Neuronal stem cell (in vitro differentiated cells): ENCODE results near the gene HOPX.

ENCODE experiments used
- DNase-seq: peaks from one replicate; pipeline ENCODE4 v3.0.0-alpha.2; 2013; ENCODE audit warnings: low spot score
- H2AFZ ChIP-seq: one replicate; pipeline ENCODE4 v1.6.1; 2013; ENCODE audit warnings: mild to moderate bottlenecking, low read length, inconsistent platforms
- H2AK5ac ChIP-seq: 2 replicates; pipeline ENCODE4 v1.6.1; 2013; ENCODE audit warnings: low read depth, mild to moderate bottlenecking, inconsistent platforms, low read length, moderate library complexity, mixed read lengths
- H2BK120ac ChIP-seq: 2 replicates; pipeline ENCODE4 v1.6.1; 2013; ENCODE audit warnings: low read depth, mild to moderate bottlenecking, inconsistent platforms, low read length, moderate library complexity, mixed read lengths
- H2BK12ac ChIP-seq: one replicate; pipeline ENCODE4 v1.6.1; 2013; ENCODE audit warnings: low read length, inconsistent platforms
- H2BK15ac ChIP-seq: 2 replicates; pipeline ENCODE4 v1.6.1; 2013; ENCODE audit warnings: mild to moderate bottlenecking, low read length, inconsistent platforms, mixed read lengths
- H2BK5ac ChIP-seq: one replicate; pipeline ENCODE4 v1.6.1; 2013; ENCODE audit warnings: inconsistent platforms, mild to moderate bottlenecking, low read length, moderate library complexity
- H3K14ac ChIP-seq: one replicate; pipeline ENCODE4 v1.6.1; 2013; ENCODE audit warnings: low read length, inconsistent platforms
- H3K18ac ChIP-seq: 2 replicates; pipeline ENCODE4 v1.6.1; 2013; ENCODE audit warnings: low read length, inconsistent platforms
- H3K23ac ChIP-seq: 2 replicates; pipeline ENCODE4 v1.6.1; 2013; ENCODE audit warnings: low read depth, mild to moderate bottlenecking, mixed read lengths, low read length, inconsistent platforms; ENCODE audit not compliant: poor library complexity
- H3K27ac ChIP-seq: replicated peaks from 3 replicates; pipeline ENCODE4 v1.5.1; 2013; ENCODE audit warnings: low read length, inconsistent platforms
- H3K27me3 ChIP-seq, 3 experiments: 2 replicates each; pipeline ENCODE4 v1.6.1; 2013; ENCODE audit warnings: low read length in 3 of 3, mild to moderate bottlenecking in 2 of 3, inconsistent platforms in 1 of 3, low read depth in 1 of 3, mixed read lengths in 1 of 3, moderate library complexity in 1 of 3; ENCODE audit not compliant: control insufficient read depth in 3 of 3, insufficient read depth in 3 of 3
- H3K36me3 ChIP-seq, 2 donors: replicated peaks in 1 of 2; 2 replicates each; pipeline ENCODE4 v1.6.1; 2013; ENCODE audit warnings: low read length in 2 of 2; ENCODE audit not compliant: control insufficient read depth in 2 of 2, insufficient read depth in 2 of 2
- H3K4ac ChIP-seq: 2 replicates; pipeline ENCODE4 v1.6.1; 2013; ENCODE audit warnings: inconsistent platforms, mild to moderate bottlenecking, low read length, moderate library complexity
- H3K4me1 ChIP-seq, 2 donors: 1 replicate in 1 of 2; 2 replicates in 1 of 2; pipeline ENCODE4 v1.6.1; 2013; ENCODE audit warnings: low read length in 2 of 2, low read depth in 1 of 2; ENCODE audit not compliant: control insufficient read depth in 2 of 2, insufficient read depth in 1 of 2
- H3K4me2 ChIP-seq: one replicate; pipeline ENCODE4 v1.6.1; 2013; ENCODE audit warnings: mild to moderate bottlenecking, low read length, inconsistent platforms; ENCODE audit not compliant: insufficient read depth, poor library complexity, severe bottlenecking
- H3K4me3 ChIP-seq, 2 donors: 2 replicates each; pipeline ENCODE4 v1.5.1; 2013; ENCODE audit warnings: low read length in 2 of 2, mild to moderate bottlenecking in 2 of 2, inconsistent platforms in 1 of 2, moderate library complexity in 1 of 2
- H3K79me1 ChIP-seq: one replicate; pipeline ENCODE4 v1.6.1; 2013; ENCODE audit warnings: low read depth, mild to moderate bottlenecking, inconsistent platforms, low read length, moderate library complexity
- H3K9ac ChIP-seq: one replicate; pipeline ENCODE4 v1.6.1; 2013; ENCODE audit warnings: mild to moderate bottlenecking, low read depth, low read length, inconsistent platforms; ENCODE audit not compliant: poor library complexity
- H3K9me3 ChIP-seq, 2 donors: replicated peaks in 1 of 2; 2 replicates each; pipeline versions ENCODE3 to v1.6.1; 2013; ENCODE audit warnings: low read length in 2 of 2, mild to moderate bottlenecking in 2 of 2, inconsistent platforms in 1 of 2, low read depth in 1 of 2, mixed read lengths in 1 of 2, moderate library complexity in 1 of 2; ENCODE audit not compliant: control insufficient read depth in 2 of 2, insufficient read depth in 1 of 2
- H4K8ac ChIP-seq: one replicate; pipeline ENCODE4 v1.6.1; 2013; ENCODE audit warnings: low read depth, mild to moderate bottlenecking, inconsistent platforms, low read length, moderate library complexity
- H4K91ac ChIP-seq: one replicate; pipeline ENCODE4 v1.6.1; 2013; ENCODE audit warnings: low read length, low read depth, mild to moderate bottlenecking, inconsistent platforms; ENCODE audit not compliant: poor library complexity
- WGBS, 2 donors: extraction: QIAGEN DNeasy Blood & Tissue Kit; methylation state at CpG; one replicate each; pipeline ENCODE4 v1.1.7; 2013; ENCODE audit warnings: missing lambda C conversion rate in 2 of 2, mixed read lengths in 1 of 2; ENCODE audit not compliant: insufficient read length in 2 of 2, insufficient replicate concordance in 1 of 2; ENCODE audit errors: extremely low coverage in 2 of 2; 5-methylcytosine and 5-hydroxymethylcytosine counted together

The HOPX gene

DNA sequence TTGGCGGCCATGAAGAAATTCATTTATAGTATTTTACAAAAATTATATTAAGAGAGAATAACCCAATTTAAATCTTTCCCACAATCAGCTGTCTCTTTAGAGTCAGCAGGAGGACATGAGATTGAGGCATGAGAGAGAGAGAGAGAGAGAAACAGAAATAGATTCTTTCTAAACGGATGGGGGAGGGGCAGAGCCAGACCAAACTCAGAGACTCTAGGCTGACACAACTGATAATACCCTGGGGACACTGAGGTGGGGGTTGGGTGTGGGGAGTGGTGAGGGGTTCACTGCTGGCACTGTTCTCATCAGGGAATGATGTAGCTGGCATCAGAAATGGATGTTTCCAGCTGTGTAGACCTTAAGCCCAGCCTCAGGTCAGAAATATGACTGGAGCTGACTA, 20.5 kb upstream of the HOPX start:
- Histone ChIP-seq H4K91ac (no peak overlapping the region), H3K4me3 (no peak overlapping the region), H3K9me3 (no peaks in the 10 kb centered on the region), H4K8ac (no peak overlapping the region), H3K4me2 (no peak overlapping the region), H3K27ac (no peak overlapping the region), H2AK5ac (no peak overlapping the region), H3K36me3 (no peaks in the 10 kb centered on the region), H2BK15ac (no peak overlapping the region), H3K23ac (no peak overlapping the region), H3K9ac (no peak overlapping the region), H3K14ac (no peak overlapping the region), H2AFZ (no peak overlapping the region), H2BK12ac (no peak overlapping the region), H2BK120ac (no peak overlapping the region), H3K18ac (no peak overlapping the region), H3K4ac (no peak overlapping the region), H3K27me3 (no peaks in the 10 kb centered on the region), H2BK5ac (no peak overlapping the region), H3K79me1 (no peaks in the 10 kb centered on the region), H3K4me1 (no peaks in the 10 kb centered on the region)
- no peak for DNase-seq
- no CpG with 5 or more reads among the region's 2 CpGs for WGBS, 2 donors

DNA sequence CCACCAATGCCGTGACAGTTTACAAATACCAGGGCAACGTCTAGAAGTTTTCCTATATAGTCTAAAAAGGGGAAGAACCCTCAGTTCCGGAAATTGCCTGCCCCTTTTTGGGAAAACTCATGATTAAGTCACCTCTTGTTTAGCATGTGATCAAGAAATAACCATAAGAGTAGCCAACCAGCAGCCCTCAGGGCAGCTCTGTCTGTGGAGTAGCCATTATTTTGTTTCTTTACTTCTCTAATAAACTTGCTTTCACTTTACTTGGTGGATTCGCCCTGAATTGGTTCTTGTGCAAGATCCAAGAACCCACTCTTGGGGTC, 20.0 kb upstream of the HOPX start:
- Histone ChIP-seq H3K14ac (no peak overlapping the region), H4K8ac (no peak overlapping the region), H3K79me1 (no peaks in the 10 kb centered on the region), H3K18ac (no peak overlapping the region), H2BK120ac (no peak overlapping the region), H3K23ac (no peak overlapping the region), H3K4me1 (no peaks in the 10 kb centered on the region), H3K4me3 (no peak overlapping the region), H2AK5ac (no peak overlapping the region), H2AFZ (no peak overlapping the region), H3K9me3 (no peaks in the 10 kb centered on the region), H2BK5ac (no peak overlapping the region), H3K36me3 (no peaks in the 10 kb centered on the region), H3K4ac (no peak overlapping the region), H2BK12ac (no peak overlapping the region), H4K91ac (no peak overlapping the region), H3K4me2 (no peak overlapping the region), H2BK15ac (no peak overlapping the region), H3K9ac (no peak overlapping the region), H3K27me3 (no peaks in the 10 kb centered on the region), H3K27ac (no peak overlapping the region)
- DNase-seq, result no peak
- no CpG with 5 or more reads among the region's 4 CpGs for WGBS, 2 donors

DNA sequence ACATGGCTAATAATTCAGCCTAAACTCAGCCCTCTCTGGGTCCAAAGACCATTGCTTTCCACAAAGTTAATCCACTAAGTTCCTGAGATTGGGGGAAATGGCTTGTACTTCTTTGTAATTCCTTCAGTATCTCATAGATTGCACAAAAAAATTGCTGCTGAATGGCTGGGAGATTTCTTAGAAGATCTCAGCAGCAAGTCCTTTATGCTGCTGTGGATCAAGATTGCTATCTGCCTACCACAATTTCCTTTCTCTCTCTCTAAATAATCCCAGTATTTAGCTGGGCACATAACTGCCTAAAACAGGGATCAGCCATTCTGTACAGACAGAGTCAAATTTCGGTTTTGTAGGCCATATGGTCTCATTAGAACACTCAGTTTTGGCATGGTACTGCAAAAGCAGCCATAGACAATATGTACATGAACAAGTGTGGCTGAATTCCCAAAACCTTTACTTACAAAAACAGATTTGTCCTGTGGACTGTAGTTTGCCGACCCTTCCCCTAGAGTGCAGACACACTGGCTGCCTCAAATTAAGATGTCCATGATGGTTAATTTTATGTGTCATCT, 18.5 kb upstream of the HOPX start:
- Histone ChIP-seq H3K23ac (no peak overlapping the region), H4K8ac (no peak overlapping the region), H3K36me3 (no peaks in the 10 kb centered on the region), H2BK120ac (no peak overlapping the region), H2BK12ac (no peak overlapping the region), H3K27ac (no peak overlapping the region), H3K79me1 (no peaks in the 10 kb centered on the region), H3K18ac (no peak overlapping the region), H2AFZ (no peak overlapping the region), H3K9me3 (no peaks in the 10 kb centered on the region), H3K4ac (no peak overlapping the region), H3K4me2 (no peak overlapping the region), H2BK5ac (no peak overlapping the region), H3K27me3 (no peaks in the 10 kb centered on the region), H2BK15ac (no peak overlapping the region), H3K14ac (no peak overlapping the region), H4K91ac (no peak overlapping the region), H3K4me3 (no peak overlapping the region), H2AK5ac (no peak overlapping the region), H3K9ac (no peak overlapping the region), H3K4me1 (no peaks in the 10 kb centered on the region)
- DNase-seq, result no peak
- no CpG with 5 or more reads among the region's 2 CpGs for WGBS, 2 donors

DNA sequence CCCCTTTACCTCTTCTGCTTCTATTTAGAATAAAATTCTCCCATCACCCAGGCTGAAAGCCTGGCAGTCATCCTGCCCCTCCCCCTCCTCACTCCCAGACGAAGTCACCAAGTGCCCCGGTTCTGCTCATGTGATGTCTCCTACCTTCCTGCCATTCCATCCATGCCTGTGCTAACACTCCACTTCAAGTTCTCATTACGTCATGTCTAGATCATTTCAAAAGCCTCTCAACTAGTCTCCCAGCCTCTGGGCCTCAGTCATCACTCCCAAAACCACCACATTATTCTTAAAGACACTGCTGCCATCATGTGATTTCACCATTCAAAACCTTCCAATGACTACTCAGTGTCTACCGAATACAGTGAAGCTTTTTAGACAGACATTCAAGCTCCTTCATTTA, 17.2 kb upstream of the HOPX start:
- no CpG with 5 or more reads among the region's 4 CpGs for WGBS, 2 donors
- no peak overlapping the region for H3K14ac ChIP-seq
- no peaks in the 10 kb centered on the region for H3K79me1 ChIP-seq
- H3K4me1 ChIP-seq, result no peaks in the 10 kb centered on the region
- no peaks in the 10 kb centered on the region for H3K9me3 ChIP-seq
- no peak overlapping the region for H2AFZ ChIP-seq
- H3K36me3 ChIP-seq, result no peaks in the 10 kb centered on the region
- no peak overlapping the region for H3K4me2 ChIP-seq
- no peak overlapping the region for H3K27ac ChIP-seq
- H2AK5ac ChIP-seq, result no peak overlapping the region
- no peak for DNase-seq
- H3K18ac ChIP-seq, result no peak overlapping the region
- H2BK5ac ChIP-seq, result no peak overlapping the region
- H3K23ac ChIP-seq, result no peak overlapping the region
- no peak overlapping the region for H2BK12ac ChIP-seq
- H4K8ac ChIP-seq, result no peak overlapping the region
- no peak overlapping the region for H3K4me3 ChIP-seq
- no peak overlapping the region for H2BK120ac ChIP-seq
- H2BK15ac ChIP-seq, result no peak overlapping the region
- H3K4ac ChIP-seq, result no peak overlapping the region
- no peak overlapping the region for H3K9ac ChIP-seq
- no peak overlapping the region for H4K91ac ChIP-seq
- H3K27me3 ChIP-seq, result no peaks in the 10 kb centered on the region
